Medulla oblongata (tissue), 1 donor: Measurements from ENCODE around the gene GEMIN7.

ENCODE experiments used
- DNase-seq: peaks from one replicate; pipeline ENCODE4 v3.0.0-alpha.2; 2015; ENCODE audit errors: extremely low spot score

GEMIN7 gene

DNA sequence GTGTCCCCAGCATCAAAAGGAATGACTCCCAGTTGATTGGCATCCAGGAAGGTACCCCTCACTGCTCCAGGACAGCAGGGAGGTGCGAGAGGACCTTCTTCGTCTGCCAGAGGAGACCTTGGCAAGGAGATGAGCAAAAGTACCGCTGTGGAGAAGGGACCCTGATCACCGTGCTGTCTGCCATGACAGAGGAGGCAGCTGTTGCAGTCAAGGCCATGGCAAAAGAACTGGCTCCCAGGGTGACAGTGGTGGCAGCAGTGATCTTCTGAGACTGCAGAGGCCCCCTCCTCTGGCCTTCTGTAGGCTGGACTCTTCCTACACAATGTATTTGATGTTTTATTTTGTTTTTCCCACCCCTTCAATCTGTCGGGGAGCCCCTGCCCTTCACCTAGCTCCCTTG, 49.7 kb downstream of the GEMIN7 start:
- DNase-seq = no peak

GRCh38 chr19:45130236-45130635, 51.2 kb downstream of the GEMIN7 start:
- DNase-seq = no peak

DNA sequence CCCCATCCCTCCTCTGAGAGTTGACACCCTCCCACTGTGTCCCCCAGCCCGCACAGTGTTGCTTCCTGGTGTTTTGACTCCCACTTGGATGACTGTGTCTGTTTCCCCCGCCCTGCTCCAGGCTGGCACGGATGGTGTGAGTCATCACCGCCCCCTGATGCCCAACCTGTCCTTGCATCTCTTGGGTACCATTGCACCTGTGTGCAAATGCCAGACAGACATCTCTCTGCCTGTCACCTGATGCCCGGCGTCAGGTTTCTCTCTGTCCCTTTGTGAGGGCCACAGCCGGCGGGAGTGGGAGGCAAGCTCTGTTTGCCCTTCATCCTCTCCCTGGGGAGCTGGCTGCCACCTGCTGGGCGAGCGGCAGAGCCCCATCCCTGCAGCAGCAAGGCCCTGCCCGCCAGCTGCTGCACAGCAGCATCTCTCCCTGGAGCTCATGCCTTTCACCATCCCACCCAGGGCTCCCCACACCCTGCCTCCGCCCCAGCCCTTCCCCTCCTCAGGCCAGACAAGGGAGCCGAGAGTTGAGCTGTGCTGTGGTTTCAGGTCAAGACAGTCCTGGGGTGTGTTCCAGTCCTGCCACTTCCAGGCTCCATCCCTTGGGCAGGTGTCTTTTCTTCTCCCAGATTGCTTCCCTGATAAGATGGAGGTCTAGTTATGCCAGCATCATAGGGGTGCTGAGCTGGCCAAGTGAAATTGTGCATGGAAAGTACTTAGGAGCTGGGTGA, 52.0 kb downstream of the GEMIN7 start:
- no peak for DNase-seq

- no peak for DNase-seq
Measured at GRCh38 chr19:45133661-45134060, 54.6 kb downstream of the GEMIN7 start.

GRCh38 chr19:45135176-45135885, 56.3 kb downstream of the GEMIN7 start:
- DNase-seq = no peak

DNA sequence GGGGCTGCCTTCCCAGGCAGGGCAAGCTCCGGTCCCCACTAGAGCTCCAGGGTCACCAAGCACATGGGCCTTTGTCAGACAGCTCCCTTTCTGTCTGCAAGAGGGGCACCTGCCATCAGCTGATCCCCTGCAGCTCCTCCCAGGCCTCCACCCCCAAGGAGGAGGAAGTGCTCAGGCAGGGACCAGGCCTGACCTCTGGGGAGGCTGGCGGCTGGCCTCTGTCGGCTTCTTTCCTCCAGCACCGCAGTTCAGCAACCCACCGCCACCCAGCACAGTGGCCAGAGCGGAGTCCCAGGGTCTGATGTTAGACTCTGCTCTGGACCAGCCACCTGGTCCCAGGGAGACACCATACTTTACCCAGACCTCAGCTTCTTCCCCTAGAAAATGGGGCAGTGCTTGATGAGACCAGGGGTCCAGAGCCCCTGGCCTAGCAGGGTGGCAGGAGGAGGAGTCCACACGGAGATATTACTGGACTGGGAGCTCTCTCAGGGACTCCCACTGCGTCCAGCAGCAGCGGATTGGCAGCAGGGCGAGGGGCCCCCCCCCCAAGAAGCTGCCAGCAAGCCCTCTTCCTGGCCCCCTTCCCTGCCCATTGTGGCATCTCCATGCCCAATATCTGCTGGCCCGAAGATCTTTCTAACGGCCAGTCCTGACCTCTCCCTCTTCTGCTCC, 57.6 kb downstream of the GEMIN7 start:
- no peak for DNase-seq

DNA sequence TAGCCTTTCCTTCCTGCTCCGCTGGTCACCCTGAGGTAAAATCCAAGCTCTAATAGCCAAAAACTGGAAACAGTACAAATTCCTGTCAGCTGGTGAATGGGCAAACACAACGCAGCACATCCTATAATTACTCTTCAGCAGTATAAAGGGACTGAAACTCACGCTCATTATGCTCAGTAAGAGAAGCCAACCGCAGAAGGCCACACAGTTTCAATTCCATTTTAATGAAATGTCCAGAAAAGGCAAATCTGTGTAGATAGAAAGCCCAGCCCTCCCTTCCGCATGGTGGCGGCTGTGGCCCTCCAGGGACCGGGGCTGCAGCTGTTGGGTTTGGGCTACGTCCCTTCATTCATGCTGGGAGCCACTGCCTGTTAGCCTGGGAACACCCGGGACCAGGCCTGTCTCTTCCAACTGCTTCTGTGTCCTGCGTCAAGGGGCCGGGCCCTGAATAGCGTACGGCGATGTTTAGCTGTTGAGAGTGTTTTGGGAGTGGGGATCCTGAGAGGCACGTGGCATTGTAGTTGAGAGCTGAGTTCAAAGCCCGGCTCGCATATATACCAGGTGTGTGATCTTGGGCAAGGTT, 58.2 kb downstream of the GEMIN7 start:
- peak; percentile 18 for DNase-seq

GRCh38 chr19:45138303-45138751, 59.3 kb downstream of the GEMIN7 start:
- DNase-seq = no peak

DNA sequence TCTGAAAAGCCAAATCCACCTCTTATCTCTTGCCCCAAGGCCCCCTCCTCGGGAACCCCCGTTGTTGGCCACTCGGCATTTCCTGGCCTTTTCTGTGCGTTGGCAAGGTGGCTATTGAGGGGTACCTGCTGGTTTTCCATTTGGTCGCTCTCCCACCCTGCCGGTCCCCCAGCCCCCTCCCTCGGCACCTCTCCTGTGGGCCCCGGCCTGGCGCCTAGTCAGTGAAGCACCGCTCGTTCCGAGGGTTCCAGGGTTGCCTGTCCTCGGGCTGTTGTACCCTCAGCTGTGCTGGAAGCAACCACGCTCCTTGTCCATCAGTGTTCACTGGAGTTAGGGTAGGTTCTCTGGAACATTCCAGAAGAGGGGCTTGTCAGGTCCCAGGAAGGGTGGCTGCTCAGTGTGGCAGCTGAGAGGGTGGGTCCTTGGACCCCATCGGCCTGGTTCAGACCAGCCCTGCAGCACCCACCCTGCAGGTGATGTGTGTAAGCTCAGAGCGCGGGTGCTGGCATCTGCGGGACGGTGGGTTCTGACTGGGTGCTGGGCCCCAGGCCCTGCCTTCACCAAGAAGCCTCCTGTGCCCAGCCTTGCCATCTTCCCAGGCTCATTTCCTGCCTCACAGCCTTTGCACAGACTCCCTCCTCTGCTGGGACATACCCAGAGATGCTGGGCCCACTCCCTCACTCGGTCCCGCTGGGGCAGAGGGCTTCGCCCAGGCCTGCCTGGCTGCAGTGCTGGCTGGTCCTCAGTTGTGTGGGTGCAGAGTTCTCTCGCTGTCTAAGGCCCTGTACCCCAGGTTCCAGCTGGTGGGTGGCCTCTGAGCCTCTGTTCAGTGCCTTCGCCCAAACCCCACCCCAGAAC, 60.5 kb downstream of the GEMIN7 start:
- DNase-seq = no peak

GRCh38 chr19:45140144-45140503, 61.1 kb downstream of the GEMIN7 start:
- no peak for DNase-seq

- no peak for DNase-seq
Measured at GRCh38 chr19:45140533-45140932, 61.5 kb downstream of the GEMIN7 start.
